Natural killer cell (primary cell): ENCODE data around the gene SOCS7. TPM values are rescaled to one million over a fixed set of nuclear protein-coding genes. Genes with fewer than 3 reads are reported as not detected.

Source experiments
- ATAC-seq, 3 donors: fragments of 150-1000 bp in 2 of 3; fragments of 200-7000 bp in 1 of 3; cut with Tn5 transposase; 1 replicate in 1 of 3; 2 replicates in 2 of 3; pipeline ENCODE4 v1.10.0; 2021; ENCODE audit warnings: mild to moderate bottlenecking in 2 of 3, moderate library complexity in 2 of 3
- DNase-seq, 2 donors: peaks; one replicate each; pipeline versions ENCODE4 v3.0.0 to v3.0.0-alpha.2; 2013 to 2021; ENCODE audit warnings: mixed read lengths in 1 of 2
- H3K27ac ChIP-seq: one replicate; pipeline ENCODE4 v1.5.1; 2013; ENCODE audit warnings: mild to moderate bottlenecking, low read length
- H3K27me3 ChIP-seq: one replicate; pipeline ENCODE4 v1.6.1; 2013; ENCODE audit warnings: low read length; ENCODE audit not compliant: control insufficient read depth, insufficient read depth
- H3K36me3 ChIP-seq: one replicate; pipeline ENCODE4 v1.6.1; 2013; ENCODE audit warnings: low read length; ENCODE audit not compliant: control insufficient read depth, insufficient read depth
- H3K4me1 ChIP-seq: one replicate; pipeline ENCODE4 v1.6.1; 2013; ENCODE audit warnings: low read length; ENCODE audit not compliant: control insufficient read depth, insufficient read depth
- H3K4me3 ChIP-seq: one replicate; pipeline ENCODE4 v1.5.1; 2013; ENCODE audit warnings: low read length
- H3K9me3 ChIP-seq: one replicate; pipeline ENCODE4 v1.6.1; 2013; ENCODE audit warnings: low read length; ENCODE audit not compliant: control insufficient read depth, insufficient read depth
- H3K27ac Mint-ChIP-seq, 2 donors: one replicate each; pipeline ENCODE4 v1.8.0; 2022; ENCODE audit warnings: mild to moderate bottlenecking in 2 of 2, mixed read lengths in 2 of 2, moderate library complexity in 1 of 2
- H3K27me3 Mint-ChIP-seq, 2 donors: one replicate each; pipeline ENCODE4 v1.8.0; 2022; ENCODE audit warnings: low read depth in 2 of 2, mixed read lengths in 2 of 2
- H3K36me3 Mint-ChIP-seq: one replicate; pipeline ENCODE4 v1.8.0; 2022; ENCODE audit warnings: mixed read lengths
- H3K4me1 Mint-ChIP-seq, 2 donors: one replicate each; pipeline ENCODE4 v1.8.0; 2022; ENCODE audit warnings: mixed read lengths in 2 of 2
- H3K4me3 Mint-ChIP-seq: one replicate; pipeline ENCODE4 v1.8.0; 2022; ENCODE audit warnings: mild to moderate bottlenecking, moderate library complexity, mixed read lengths
- H3K9me3 Mint-ChIP-seq, 2 donors: one replicate each; pipeline ENCODE4 v1.8.0; 2022; ENCODE audit warnings: mixed read lengths in 2 of 2
- WGBS: methylation state at CpG from one replicate; pipeline ENCODE4 v1.1.7; 2013; ENCODE audit warnings: missing lambda C conversion rate; ENCODE audit not compliant: insufficient coverage; 5-methylcytosine and 5-hydroxymethylcytosine counted together
- intact Hi-C: fragments of 100-400 bp; cut with micrococcal nuclease; formaldehyde crosslinking; loops from one replicate; pipeline ENCODE4 v1.14.2; 2022
- total RNA-seq, 4 donors: library from RNA; stranded (reverse); fragments of 120-200 nt in 1 of 4; gene quantifications; one replicate each; pipeline versions ENCODE4 v1.2.3 to v1.2.4, GENCODE V29; 2013 to 2022
- TF ChIP-seq, protein P1 (sequence below): fragments of 200-600 bp; IDR thresholded peaks from one replicate; pipeline ENCODE4 v1.8.0; 2022; ENCODE audit warnings: antibody characterized with exemption

Gene SOCS7, protein sequence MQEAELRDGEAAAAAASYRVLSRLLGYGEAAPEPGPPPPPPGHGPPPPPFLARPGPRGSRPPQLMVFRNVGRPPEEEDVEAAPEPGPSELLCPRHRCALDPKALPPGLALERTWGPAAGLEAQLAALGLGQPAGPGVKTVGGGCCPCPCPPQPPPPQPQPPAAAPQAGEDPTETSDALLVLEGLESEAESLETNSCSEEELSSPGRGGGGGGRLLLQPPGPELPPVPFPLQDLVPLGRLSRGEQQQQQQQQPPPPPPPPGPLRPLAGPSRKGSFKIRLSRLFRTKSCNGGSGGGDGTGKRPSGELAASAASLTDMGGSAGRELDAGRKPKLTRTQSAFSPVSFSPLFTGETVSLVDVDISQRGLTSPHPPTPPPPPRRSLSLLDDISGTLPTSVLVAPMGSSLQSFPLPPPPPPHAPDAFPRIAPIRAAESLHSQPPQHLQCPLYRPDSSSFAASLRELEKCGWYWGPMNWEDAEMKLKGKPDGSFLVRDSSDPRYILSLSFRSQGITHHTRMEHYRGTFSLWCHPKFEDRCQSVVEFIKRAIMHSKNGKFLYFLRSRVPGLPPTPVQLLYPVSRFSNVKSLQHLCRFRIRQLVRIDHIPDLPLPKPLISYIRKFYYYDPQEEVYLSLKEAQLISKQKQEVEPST
- 10 to 100 TPM; 13.6 to 31.8 (median 21.2) TPM for total RNA-seq
- 13.1 TPM for total RNA-seq (2013)

DNA sequence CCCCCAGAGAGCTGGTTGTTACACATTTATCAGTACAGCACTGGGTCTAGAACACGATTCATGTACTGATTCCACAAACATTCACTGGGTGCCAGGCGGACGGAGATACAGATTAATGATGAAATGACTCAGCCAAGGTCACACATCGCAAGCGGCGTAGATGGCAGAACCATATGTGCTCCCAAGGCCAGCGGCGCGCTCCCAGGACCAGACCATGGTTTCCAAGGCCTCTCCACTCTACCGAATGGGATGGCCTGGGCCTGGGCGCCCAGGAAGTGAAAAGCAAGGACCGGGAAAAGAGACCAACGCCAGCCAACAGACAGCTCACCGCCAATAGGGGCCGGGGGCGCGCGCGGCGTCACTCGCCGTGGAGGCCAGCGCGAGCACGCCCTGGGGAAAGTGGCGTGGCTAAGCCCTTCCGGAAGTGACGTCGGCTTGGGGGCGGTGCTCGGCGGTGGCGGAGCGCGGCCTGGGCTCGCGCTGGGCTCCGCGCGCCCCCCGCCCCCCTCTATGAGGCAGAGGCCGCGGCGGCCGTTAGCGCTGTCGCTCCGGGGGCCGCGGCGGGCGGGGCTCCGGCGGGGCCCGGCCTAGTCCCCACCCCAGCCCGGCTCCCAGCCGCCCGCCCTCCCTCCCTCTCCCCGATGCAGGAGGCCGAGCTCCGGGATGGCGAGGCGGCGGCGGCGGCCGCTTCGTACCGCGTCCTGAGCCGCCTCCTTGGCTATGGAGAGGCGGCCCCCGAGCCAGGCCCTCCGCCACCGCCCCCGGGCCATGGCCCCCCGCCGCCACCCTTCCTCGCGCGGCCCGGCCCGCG is at the start of gene SOCS7:
Gene SOCS7 (plus strand): TSS at position 433 of the 811 bp plus-strand sequence. CDS start 209 bp downstream, at position 642.
- Mint-ChIP-seq H3K27ac (peak within 1 kb of the TSS; percentile 94 to 95), H3K9me3 (no peaks in the 10 kb centered on the region)
- 5% methylated on average over 77 of the region's 84 CpGs for WGBS

DNA sequence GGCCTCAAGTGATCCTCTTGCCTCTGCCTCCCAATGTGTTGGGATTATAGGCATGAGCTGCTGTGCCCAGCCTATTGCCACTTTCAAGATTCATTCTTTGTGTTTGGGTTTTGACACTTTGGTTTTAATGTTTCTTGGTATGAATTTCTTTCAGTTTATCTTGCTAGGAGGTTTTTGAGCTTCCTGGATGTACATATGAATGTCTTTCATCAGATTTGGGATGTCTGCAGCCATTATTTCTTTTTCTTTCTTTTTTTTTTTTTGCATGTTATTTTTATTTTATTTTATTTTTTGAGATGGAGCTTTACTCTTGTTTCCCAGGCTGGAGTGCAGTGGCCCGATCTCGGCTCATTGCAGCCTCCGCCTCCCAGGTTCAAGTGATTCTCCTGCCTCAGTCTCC is 36.1 kb upstream of the SOCS7 start:
- DNase-seq (no peak), ATAC-seq (no peak)
- peaks cover 4% of the 10 kb centered on the region for H3K36me3 ChIP-seq
- H3K4me3 ChIP-seq: no peak overlapping the region
- Mint-ChIP-seq H3K4me1 (no peaks in the 10 kb centered on the region), H3K36me3 (peaks cover 7% of the 10 kb centered on the region), H3K4me3 (no peak overlapping the region), H3K27me3 (no peaks in the 10 kb centered on the region), H3K27ac (no peak overlapping the region), H3K9me3 (no peaks in the 10 kb centered on the region)
- H3K27me3 ChIP-seq: no peaks in the 10 kb centered on the region
- H3K27ac ChIP-seq: no peak overlapping the region
- TF ChIP-seq, protein P1, sequence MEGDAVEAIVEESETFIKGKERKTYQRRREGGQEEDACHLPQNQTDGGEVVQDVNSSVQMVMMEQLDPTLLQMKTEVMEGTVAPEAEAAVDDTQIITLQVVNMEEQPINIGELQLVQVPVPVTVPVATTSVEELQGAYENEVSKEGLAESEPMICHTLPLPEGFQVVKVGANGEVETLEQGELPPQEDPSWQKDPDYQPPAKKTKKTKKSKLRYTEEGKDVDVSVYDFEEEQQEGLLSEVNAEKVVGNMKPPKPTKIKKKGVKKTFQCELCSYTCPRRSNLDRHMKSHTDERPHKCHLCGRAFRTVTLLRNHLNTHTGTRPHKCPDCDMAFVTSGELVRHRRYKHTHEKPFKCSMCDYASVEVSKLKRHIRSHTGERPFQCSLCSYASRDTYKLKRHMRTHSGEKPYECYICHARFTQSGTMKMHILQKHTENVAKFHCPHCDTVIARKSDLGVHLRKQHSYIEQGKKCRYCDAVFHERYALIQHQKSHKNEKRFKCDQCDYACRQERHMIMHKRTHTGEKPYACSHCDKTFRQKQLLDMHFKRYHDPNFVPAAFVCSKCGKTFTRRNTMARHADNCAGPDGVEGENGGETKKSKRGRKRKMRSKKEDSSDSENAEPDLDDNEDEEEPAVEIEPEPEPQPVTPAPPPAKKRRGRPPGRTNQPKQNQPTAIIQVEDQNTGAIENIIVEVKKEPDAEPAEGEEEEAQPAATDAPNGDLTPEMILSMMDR: no peak
- H3K4me1 ChIP-seq: no peaks in the 10 kb centered on the region
- WGBS: 67% methylated on average over 3 of the region's 3 CpGs
- intact Hi-C loops: no loop called here
- no peaks in the 10 kb centered on the region for H3K9me3 ChIP-seq

More for the DNA sequence above, at the start of gene SOCS7:
- Histone ChIP-seq H3K36me3 (no peaks in the 10 kb centered on the region), H3K27me3 (no peaks in the 10 kb centered on the region), H3K9me3 (no peaks in the 10 kb centered on the region), H3K4me3 (peak within 1 kb of the TSS; percentile 73), H3K4me1 (peaks cover 19% of the 10 kb centered on the region), H3K27ac (peak within 1 kb of the TSS; percentile 89)
- Mint-ChIP-seq H3K27me3 (no peaks in the 10 kb centered on the region), H3K4me3 (peak within 1 kb of the TSS; percentile 94), H3K36me3 (no peaks in the 10 kb centered on the region), H3K4me1 (peaks cover 41 to 45% of the 10 kb centered on the region in 2 donors)
- TF ChIP-seq, protein P1: no peak
- DNase-seq (peak; percentile 93 to 96), ATAC-seq (peak; percentile 91 to 96 (median 93))
- intact Hi-C loops: no loop called here

DNA sequence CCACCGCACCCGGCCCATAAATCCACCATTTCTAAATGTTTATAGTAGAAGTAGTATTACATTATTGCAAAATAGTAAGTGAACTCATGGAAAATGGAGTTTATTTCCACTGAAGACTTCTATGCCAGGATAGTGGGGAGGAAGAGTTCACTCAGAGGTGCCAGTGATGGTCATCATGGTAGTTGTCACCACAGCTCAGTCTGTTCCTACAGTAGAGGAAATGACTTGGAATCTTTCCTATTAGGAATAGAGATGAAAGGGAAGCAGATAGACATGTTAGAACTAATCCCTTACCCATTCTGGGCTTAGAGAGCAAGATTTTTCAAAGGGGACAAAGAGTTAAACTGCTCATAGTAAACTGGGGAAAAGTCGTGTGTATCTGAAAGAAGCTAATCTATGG is 34.6 kb upstream of the SOCS7 start:
- Histone ChIP-seq H3K27ac (no peak overlapping the region), H3K4me1 (no peaks in the 10 kb centered on the region), H3K36me3 (peaks cover 10% of the 10 kb centered on the region), H3K9me3 (no peaks in the 10 kb centered on the region), H3K4me3 (no peak overlapping the region), H3K27me3 (no peaks in the 10 kb centered on the region)
- Mint-ChIP-seq H3K27ac (no peak overlapping the region), H3K4me1 (no peaks in the 10 kb centered on the region), H3K4me3 (no peak overlapping the region), H3K27me3 (no peaks in the 10 kb centered on the region), H3K9me3 (no peaks in the 10 kb centered on the region), H3K36me3 (peaks cover 7% of the 10 kb centered on the region)
- TF ChIP-seq, protein P1: no peak
- no peak for ATAC-seq
- intact Hi-C loops: no loop called here
- DNase-seq: peak in 1 of 2 donors; percentile 1
- WGBS: 71% methylated on average over 1 of the region's 3 CpGs
